OCI-LY3 (cell line): ENCODE measurements around the gene RAE1.

Experiments
- EZH2phosphoT487 ChIP-seq: fragments of 200-600 bp; shearing (Covaris generic); IDR thresholded peaks from 2 replicates; pipeline ENCODE4 v1.6.1; 2018; ENCODE audit warnings: antibody characterized with exemption, mixed run types, low read depth
- TF ChIP-seq, protein P1 (sequence below): fragments of 200-600, 300-600 bp; sonication (generic); IDR thresholded peaks from 2 replicates; pipeline ENCODE4 v1.5.1; 2014; ENCODE audit warnings: antibody characterized with exemption, low read length, low read depth

DNA sequence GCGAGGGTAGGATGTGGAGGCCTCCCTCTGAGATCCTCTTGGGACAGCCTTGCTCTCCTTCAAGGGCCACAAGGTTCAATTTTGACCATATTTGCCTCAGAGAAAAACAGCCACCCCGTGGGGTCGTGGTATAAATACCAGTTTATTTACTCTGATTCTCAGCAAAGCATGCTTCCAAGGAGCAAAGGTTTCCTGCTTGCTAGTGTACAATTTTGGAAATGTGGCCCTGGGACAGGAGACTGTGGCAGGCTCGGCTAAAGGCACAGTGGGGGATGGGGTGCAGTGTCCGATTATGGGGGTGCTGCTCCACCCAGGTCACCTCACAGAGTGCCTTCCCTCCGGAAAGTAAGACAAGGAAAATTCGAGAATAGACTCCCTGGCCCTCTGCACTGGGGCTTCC lies 71.2 kb downstream of the RAE1 start:
- TF ChIP-seq, protein P1, sequence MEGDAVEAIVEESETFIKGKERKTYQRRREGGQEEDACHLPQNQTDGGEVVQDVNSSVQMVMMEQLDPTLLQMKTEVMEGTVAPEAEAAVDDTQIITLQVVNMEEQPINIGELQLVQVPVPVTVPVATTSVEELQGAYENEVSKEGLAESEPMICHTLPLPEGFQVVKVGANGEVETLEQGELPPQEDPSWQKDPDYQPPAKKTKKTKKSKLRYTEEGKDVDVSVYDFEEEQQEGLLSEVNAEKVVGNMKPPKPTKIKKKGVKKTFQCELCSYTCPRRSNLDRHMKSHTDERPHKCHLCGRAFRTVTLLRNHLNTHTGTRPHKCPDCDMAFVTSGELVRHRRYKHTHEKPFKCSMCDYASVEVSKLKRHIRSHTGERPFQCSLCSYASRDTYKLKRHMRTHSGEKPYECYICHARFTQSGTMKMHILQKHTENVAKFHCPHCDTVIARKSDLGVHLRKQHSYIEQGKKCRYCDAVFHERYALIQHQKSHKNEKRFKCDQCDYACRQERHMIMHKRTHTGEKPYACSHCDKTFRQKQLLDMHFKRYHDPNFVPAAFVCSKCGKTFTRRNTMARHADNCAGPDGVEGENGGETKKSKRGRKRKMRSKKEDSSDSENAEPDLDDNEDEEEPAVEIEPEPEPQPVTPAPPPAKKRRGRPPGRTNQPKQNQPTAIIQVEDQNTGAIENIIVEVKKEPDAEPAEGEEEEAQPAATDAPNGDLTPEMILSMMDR = no peak
- no peak for TF ChIP-seq EZH2phosphoT487
